CD4-positive, alpha-beta T cell treated with Interferon alpha-2 for 1 hour (primary cell): Measurements from ENCODE around the gene RAB4A.
"Not testable (repeated sequence)": the region's sequence is repeated elsewhere in the genome, so short reads cannot be mapped to it uniquely, and the experiment has no call there.

ENCODE experiments used
- DNase-seq, 2 donors: peaks; one replicate each; pipeline ENCODE4 v3.0.0-alpha.2; 2020 to 2022

The RAB4A gene

GRCh38 chr1:229272164-229273158 lies 1.6 kb downstream of the RAB4A start:
- DNase-seq: no peak

- DNase-seq: no peak
Observed at GRCh38 chr1:229273507-229274232, 2.8 kb downstream of the RAB4A start.

DNA sequence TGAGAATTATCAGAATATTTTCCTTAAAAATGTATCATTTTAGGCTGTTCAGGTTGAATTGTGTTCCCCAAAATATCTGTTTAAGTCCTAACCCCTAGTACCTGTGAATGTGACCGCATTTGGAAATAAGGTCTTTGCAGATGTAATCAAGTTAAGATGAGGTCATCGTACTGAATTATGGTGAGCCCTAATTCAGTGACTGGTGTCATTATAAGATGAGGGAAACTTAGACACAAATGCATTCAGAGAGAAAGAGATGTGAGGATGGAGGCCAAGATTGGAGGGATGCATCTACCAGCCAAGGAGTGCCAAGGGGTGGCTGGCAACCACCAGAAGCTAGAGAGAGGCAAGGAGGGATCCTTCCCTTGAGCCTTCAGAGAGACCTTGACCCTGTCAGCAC lies 4.1 kb downstream of the RAB4A start:
- no peak for DNase-seq

DNA sequence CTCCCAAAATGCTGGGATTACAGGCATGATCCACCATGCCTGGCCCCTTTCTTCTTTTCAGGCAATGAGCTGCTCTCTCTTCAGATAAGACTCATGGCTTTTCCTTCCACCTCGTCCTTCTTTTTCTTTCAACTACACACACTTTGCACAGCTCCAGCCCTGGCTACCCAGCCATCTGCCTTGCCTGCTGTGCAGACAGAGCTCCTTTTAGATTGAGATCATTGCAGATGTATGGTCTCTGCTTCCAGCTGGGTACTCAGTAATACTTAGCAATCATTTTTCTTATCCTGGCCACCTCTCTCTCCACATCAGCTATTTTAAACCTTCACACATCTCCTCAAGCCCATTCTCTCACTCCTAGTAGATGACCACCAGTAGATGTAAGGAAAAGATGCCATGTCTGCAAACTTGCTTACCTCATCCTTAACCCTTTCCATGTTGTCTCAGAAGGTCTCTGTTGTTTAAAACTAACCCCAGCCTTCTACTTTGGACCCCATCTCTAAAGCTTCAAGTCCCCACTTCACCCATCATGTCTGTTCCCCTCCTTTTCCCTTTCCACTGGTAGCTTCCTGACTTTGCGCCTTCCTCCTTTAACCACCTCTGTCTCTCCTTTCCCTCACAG lies 7.3 kb downstream of the RAB4A start:
- no peak for DNase-seq

GRCh38 chr1:229279242-229279641 lies 8.3 kb downstream of the RAB4A start:
- no peak for DNase-seq

DNA sequence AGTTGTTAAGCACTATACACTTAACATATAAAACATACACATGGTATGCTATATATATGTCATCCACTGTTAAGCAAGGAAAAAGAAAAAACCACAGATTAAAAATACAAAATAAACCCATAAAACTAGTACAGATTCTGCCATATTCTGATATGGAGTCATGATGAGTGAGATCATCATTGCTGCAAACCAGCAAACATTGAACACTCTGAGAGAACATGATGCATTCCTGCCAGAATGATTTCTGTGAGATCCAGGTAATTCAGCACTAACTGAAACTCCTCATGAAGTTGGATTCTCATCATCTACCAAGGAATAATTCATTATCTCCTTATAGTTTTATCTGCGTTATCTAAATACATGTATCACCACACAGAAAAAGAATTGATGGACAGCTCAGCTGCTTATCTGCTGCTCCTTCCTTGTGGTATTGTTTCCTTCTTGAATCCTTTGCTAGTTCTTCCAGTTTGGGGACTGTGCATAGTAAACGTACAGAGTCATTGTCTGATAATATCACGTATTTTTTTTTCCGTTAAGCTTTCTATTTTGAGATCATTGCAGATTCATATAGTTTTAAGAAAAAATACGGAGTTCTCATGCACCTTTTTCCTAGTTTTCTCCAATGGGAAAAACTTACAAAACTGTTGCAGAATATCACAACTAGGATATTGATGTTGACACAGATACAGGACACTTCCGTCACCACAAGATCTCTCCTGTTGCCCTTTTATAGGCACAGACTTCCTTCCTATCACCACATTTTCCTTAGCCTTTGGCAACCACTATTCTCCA lies 9.3 kb downstream of the RAB4A start:
- DNase-seq: no peak

DNA sequence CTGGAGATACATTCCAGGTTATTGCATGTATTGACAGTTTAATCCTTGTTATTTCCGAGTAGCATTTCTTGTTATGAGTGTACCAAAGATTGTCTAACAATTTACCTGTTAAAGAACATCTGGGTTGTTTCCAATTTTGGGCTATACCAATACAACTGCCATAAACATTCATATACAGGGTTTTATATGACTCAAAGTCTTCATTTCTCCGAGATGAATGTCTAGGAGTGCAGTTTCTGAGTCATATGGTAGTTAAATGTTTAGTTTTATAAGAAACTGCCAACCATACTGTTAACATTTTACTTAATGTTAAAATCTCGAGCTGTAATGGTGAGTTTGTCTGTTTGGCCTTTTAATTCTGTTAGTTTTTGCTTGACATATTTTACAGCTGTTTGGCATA lies 10.0 kb downstream of the RAB4A start:
- no peak for DNase-seq

DNA sequence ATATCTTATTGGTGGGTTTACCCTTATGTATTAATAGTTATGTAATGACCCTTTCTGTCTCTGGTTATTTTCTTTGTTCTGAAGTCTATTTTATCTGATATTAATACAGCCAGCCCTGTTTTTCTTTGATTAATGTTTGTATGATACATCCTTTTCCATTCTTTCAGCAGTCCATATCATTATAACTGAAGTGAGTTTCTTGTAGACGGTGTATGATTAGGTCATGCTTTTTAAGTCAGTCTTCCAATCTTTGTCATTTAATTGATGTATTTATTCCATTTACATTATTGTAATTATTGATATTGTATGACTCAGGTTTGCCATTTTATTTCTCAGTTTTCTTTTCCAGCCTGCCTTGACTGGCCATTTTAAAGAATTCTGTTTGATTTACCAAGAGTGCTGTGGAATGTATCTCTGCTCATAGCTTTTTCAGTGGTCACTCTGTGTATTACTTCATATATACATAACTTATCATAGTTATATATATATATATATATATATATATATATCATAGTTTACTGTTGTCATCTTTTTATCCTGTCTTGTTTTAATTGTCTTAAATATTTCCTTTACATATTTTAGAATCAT lies 10.5 kb downstream of the RAB4A start:
- DNase-seq: no peak

DNA sequence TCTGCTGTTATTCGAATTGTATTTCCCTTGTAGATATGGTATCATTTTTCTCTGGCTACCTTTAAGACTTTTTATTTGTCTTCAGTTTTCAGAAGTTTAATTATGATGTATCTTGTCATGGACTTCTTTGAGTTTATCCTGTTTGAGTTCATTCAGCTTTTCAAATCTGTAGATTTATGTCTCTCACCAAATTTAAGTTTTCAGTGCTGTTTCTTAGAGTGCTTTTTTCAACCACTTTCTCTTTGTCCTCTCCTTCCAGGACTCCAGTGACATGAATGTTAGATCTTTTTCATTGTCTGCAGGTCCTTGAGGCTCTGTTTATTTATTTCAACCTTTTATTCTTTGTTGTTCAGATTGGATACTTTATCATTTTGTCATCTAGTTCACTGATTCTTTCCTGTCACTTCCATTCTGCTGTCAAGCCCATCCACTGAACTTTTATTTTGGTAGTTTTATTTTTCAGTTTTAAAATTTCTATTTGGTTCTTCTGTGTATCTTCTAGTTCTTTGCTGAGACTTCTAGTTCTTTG lies 11.4 kb downstream of the RAB4A start:
- no peak for DNase-seq

DNA sequence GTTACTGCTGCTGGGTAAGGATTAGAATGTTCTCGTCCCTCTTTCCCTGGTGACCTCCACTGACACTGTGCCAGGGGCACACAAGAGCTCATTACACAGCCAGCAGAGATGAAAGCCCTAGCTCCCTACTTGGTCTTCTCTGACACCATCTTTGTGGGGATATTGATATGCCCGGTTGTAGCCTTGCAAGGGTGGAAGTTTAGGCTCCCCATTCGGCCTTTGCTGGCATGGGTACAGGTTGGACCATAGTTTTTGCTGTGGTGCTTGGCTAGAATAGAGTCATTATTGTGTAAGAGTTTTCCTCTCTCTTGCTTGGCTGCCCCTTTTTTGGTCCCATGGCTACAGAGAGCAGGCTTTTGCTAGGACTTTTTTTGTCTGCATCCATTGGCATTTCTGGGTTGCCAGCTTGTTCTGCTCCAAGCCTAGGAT lies 12.3 kb downstream of the RAB4A start:
- DNase-seq: no peak

DNA sequence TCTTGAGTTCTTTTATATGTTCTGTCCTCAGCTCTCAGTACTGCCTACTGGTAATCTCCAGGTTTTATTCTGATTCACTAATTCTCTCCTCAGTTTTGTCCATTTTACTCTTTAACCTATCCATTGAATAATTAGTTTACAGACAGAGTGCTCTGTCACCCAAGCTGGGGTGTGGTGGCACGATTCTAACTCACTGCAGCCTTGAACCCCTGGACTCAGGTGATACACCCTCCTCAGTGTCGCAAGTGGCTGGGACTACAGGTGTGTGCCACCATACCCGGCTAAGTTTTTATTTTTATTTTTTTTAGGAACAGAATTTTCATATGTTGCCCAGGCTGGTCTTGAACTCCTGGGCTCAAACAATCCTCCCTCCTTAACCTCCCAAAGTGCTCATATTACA lies 14.0 kb downstream of the RAB4A start:
- no peak for DNase-seq

DNA sequence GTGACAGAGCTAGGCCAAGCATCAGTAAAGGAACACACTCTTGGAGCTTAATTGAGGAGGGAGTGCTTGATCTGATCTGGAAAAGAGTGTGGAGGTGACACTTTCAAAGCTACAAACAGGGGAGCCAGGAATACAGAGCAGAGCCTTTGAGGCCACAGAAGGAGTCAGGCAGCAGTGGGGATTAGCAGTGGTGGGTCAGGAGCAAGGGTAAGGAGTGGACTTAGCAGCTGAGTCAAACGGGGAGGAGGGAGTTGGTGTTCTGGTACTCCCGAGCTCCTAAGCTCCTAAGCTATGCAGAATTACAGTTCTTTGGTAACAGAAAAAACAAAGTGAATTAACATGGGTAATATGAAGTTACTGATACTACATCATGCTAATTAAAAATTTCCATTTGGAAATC lies 14.5 kb downstream of the RAB4A start:
- no peak for DNase-seq

DNA sequence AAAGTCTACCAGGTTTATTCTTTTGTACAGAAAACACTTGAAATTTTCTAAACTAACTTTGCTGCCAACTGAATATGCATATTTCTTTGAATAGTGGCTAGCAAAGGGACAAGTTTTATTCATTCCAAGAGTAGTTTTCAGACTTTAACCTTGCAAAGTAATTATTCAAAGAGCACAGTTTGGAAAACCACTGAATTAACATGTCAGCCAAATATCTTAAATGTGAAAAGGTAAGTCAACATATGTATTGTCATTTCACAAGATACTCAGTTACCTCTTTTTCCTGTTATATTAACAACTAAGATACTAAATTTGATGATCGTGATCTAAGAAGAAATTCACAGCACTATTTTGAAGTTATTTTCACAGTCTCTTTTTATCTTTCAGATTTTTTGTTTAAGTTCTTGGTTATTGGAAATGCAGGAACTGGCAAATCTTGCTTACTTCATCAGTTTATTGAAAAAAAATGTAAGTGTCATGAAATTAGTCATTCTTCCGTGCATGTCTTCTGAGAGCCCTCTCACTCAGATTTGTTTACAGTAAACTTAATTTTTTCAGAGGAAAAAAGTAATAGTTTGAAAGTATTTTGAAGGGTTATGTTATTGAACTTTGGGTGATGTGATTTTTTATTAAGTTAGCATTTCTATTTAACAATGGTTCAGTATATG lies 15.3 kb downstream of the RAB4A start:
- no peak for DNase-seq

GRCh38 chr1:229287267-229287666 lies 16.4 kb downstream of the RAB4A start:
- no peak for DNase-seq

DNA sequence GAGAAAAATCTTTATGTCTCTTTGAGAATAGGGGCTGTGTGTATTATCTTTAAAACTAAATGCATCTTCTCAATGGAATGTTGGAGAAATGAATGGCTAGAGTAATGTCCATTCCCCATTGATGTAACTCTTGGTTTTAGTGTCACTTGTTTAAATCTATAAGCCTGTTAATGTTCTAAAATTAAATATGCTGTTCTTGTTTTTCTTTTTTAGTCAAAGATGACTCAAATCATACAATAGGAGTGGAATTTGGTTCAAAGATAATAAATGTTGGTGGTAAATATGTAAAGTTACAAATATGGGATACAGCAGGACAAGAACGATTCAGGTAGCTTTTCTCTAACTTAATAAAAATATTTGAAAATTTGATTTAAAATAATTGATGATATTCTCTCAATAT lies 17.6 kb downstream of the RAB4A start:
- no peak for DNase-seq

DNA sequence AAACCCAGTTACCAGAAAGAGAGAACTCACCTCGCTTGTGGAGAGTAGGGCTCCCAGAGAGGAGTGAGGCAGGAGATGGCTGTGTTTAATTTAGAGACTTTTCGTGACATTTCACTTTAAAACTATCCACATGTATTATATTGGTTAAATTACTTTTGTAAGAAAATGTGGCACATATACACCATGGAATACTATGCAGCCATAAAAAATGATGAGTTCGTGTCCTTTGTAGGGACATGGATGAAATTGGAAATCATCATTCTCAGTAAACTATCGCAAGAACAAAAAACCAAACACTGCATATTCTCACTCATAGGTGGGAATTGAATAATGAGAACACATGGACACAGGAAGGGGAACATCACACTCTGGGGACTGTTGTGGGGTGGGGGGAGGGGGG lies 20.8 kb downstream of the RAB4A start:
- DNase-seq: not testable (repeated sequence)

- DNase-seq: no peak
Observed at GRCh38 chr1:229293528-229294204, 22.8 kb downstream of the RAB4A start.

DNA sequence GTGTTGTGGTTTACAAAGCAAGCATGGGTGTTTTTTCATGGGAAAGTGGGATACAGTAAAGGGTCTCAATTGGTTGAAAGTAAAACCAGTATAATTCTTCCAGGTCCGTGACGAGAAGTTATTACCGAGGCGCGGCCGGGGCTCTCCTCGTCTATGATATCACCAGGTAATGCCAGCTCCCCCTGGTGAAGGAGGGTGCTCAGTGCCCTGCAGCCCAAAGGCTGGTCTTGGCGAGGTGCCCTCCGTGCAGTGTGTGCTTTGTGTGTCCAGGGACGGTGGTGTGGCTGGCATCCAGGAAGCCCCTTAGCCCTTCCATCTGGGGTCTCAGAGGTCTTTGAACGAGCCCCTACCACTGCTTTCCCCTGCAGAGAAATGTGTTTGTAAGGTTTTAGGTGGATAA lies 24.8 kb downstream of the RAB4A start:
- no peak for DNase-seq

DNA sequence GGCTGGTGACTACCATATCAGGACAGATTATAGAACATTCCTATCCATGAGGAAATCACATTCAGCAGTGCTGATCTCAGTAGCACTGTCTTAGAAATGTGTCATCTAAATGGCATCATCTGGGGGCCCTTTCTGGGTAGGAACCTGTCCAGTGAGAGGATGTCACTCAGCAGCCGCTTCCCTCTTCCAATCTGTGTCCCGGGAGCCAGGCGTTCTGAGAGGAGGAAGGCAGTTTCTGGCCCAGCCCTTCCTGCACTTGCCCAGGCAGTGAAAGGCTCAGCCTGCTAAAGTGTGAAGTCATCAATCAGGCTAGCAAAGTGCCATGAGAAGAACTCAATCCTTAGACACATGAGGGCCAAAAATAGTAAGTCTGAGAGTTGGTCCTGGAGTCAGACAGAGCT lies 25.6 kb downstream of the RAB4A start:
- no peak for DNase-seq

- DNase-seq: no peak
Observed at GRCh38 chr1:229297746-229298145, 26.8 kb downstream of the RAB4A start.

GRCh38 chr1:229298420-229298819 lies 27.5 kb downstream of the RAB4A start:
- no peak for DNase-seq
